ENCODE measurements around the gene QSER1.
"Not testable (repeated sequence)": the region's sequence is repeated elsewhere in the genome, so short reads cannot be mapped to it uniquely, and the experiment has no call there.

The QSER1 gene

GRCh38 chr11:32937283-32937682 is 44.7 kb downstream of the QSER1 start:
- not testable (repeated sequence) for DNase-seq

GRCh38 chr11:32939046-32939445 is 46.4 kb downstream of the QSER1 start:
- no peak for DNase-seq

DNA sequence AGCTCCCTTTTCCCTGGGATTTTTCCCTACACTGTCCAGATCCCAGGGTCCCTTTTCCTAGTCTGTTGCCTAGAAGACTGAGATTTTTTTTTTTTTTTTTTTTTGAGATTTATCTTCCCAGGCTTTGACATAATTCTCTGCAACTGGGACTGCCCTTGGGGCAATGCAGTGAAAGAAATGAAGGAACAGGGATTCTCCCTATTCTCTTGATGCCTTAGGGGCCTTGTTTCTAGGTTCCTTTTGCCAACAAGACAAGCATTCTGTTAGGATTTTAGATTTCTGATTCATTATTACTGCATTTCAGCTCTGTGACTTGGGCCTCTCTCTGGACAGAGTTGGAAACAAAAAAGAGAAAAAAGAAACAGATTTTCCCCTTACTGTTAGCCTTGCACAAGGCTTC is 47.3 kb downstream of the QSER1 start:
- no peak for DNase-seq

- no peak for DNase-seq
Measured at GRCh38 chr11:32940865-32941264, 48.3 kb downstream of the QSER1 start.

DNA sequence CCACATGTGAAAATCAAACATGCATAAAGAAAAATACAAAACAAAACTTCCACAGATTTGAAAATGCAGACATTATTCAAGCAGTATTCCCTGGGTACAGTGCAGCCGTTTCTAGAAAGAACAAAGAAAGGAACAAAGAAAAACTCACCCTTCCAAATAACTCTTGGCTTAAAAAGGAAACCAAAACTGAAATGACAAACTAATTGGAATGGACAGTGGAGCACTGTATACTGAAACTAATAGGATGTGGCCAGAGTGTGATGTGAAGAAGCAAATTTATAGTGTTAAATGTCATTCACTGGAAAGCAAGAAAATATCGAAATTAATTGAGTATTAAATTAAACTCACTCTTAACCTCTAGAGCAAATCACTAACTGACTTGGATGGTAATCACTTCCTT is 55.4 kb downstream of the QSER1 start:
- no peak for DNase-seq

DNA sequence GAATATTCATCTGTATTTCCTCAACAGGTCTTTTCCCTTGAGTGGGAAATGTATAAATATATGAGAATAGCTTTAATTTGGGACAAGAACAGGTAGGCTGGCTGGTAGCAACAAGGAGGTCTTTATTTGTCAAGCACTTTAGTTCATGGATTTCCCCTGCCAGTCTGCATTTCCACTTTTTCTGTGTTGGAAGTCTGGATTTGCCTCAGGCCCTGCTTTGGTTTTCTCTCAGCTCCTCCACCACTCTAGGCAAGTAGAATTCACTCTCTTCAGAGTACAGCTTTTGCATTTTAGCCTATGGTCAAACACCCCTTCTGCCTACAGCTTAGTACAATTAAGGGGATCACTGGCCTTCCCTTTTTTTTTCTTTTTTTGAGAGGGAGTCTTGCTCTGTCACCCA is 57.1 kb downstream of the QSER1 start:
- no peak for DNase-seq

DNA sequence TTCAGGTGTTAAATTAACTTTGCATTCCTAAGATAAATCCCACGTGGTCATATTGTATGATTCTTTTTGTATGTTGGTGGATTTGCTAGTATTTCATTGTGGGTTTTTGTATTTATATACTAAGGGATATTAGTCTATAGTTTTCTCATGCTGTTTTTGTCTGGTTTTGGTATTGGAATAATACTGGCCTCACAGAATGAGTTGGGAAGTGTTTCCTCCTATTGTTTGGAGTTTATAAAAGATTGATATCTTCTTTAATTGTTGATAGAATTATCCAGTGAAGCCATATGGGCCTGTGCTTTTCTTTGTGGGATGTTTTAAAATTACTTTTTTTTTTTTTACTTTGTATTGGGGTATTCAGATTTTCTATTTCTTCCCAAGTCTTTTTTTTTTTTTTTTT is 59.8 kb downstream of the QSER1 start:
- no peak for DNase-seq

- no peak for DNase-seq
Measured at GRCh38 chr11:32953700-32954099, 61.1 kb downstream of the QSER1 start.

- no peak for DNase-seq
Measured at GRCh38 chr11:32960553-32961164, 68.0 kb downstream of the QSER1 start.

DNA sequence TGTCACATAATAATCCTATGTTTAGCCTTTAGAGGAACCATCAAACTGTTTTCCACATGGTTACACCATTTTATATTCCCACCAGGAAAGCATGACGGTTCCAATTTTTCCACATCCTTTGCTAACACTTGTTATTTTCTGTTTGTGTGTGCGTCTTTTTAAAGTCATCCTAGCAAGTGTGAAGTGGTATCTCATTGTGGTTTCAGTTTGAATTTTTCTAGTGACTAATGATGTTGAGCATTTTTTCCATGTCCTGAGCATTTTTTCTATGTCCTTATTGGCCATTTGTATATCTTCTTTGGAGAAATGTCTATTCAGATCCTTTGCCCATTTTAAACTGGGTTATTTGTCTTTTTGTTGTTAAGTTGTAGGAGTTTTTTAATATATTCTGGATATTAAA is 69.4 kb downstream of the QSER1 start:
- no peak for DNase-seq

DNA sequence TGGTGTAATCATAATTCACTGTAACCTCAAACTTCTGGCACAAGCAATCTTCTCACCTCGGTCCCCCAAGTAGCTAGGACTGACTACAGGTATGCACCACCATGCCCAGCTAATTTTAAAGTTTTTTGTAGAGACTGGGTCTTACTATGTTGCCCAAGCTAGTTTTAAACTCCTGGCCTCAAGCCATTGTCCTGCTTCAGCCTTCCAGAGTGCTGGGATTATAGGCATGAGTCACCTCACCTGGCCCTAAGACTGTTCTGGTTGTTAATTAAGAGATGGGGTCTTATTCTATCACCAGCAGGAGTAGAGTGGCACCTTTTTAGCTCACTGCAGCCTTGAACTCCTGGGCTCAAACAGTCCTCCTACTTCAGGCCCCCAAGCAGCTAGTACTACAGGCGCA is 71.1 kb downstream of the QSER1 start:
- no peak for DNase-seq

GRCh38 chr11:32968541-32968940 is 75.9 kb downstream of the QSER1 start:
- no peak for DNase-seq

DNA sequence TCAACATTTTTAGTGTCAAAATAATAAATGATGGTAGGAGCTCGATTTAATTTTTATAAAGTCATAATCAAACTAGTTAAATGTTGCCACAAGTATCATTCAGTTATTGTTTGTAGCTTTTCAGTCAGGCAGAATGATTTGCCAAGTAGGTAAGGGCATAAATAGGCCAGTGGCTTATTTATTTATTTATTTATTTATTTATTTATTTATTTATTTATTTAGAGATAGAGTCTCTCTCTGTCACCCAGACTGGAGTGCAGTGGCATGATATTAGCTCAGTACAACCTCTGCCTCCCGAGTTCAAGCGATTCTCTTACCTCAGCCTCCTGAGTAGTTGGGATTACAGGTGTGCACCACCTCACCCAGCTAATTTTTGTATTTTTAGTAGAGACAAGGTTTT is 79.6 kb downstream of the QSER1 start:
- DNase-seq = not testable (repeated sequence)

GRCh38 chr11:32972781-32973180 is 80.2 kb downstream of the QSER1 start:
- no peak for DNase-seq

GRCh38 chr11:32982626-32983025 is 90.0 kb downstream of the QSER1 start:
- no peak for DNase-seq

DNA sequence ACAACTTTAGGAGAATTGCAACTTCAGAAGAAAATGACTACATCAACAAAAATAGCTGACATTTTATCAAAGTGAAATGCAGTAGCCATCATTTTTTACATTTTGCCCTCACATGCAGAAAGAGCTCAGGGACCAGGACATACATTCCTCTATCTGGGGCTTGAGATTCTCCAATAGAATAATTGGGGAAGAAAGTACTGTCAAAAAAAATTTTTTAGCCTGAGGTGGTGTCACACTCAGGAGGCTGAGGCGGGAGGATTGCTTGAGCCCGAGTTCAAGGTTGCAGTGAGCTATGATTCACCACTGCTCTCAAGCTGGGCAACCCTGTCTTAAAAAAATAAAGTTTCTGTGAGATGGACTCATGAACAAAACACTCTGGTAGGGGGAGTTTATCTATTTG is 90.9 kb downstream of the QSER1 start:
- DNase-seq = no peak

DNA sequence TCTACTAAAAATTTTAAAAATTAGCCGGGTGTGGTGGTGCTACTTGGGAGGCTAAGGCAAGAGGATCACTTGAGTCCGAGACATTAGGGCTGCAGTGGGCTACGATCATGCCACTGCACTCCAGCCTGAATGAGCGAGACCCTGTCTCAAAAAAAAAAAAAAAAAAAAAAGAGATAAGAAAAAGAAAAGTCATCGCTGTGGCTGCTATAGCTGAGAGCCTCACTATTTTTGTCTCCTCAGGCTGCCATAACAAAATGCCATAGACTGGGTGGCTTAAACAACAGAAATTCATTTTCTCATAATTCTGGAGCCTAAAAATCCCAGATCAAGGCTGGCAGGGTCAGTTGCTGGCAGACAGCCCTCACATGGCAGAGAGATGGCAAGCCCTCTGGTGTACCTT is 93.0 kb downstream of the QSER1 start:
- no peak for DNase-seq

GRCh38 chr11:32987851-32988250 is 95.2 kb downstream of the QSER1 start:
- no peak for DNase-seq

GRCh38 chr11:32990481-32990880 is 97.9 kb downstream of the QSER1 start:
- no peak for DNase-seq

GRCh38 chr11:32991427-32991826 is 98.8 kb downstream of the QSER1 start:
- no peak for DNase-seq

- DNase-seq = no peak
Measured at GRCh38 chr11:32991898-32992297, 99.3 kb downstream of the QSER1 start.

DNA sequence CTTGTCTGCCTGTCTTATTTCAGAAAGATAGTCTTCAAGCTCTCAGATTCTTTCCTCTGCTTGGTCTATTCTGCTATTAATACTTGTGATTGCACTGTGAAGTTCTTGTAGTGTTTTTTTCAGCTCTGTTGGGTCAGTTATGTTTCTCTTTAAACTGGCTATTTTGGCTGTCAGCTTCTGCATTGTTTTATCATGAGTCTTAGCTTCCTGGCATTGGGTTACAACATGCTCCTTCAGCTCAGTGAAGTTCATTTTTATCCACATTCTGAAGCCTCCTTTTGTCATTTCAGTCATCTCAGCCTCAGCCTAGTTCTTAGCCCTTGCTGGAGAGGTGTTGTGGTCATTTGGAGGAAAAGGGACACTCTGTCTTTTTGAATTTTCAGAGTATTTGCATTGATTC is 107.6 kb downstream of the QSER1 start:
- DNase-seq = no peak

DNA sequence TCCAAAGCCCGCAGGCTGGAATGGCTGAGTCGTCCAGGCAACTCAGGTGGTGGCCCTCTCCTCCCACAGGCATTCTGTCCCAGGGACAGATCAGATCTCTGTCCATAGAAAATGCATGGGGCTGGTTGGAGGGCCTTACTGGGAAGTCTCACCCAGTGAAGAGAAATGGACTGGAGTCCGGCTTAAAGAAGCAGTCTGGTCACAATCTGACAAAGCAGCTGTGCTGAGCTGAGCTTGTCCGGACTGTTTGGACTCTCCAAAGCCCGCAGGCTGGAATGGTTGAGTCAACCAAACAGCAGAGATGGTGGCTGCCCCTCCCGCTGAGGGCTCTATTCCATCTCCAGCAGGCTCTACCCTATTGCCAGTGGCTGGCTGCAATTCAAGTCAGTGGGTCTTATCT is 108.7 kb downstream of the QSER1 start:
- no peak for DNase-seq

- no peak for DNase-seq
Measured at GRCh38 chr11:33001751-33002542, 109.3 kb downstream of the QSER1 start.

DNA sequence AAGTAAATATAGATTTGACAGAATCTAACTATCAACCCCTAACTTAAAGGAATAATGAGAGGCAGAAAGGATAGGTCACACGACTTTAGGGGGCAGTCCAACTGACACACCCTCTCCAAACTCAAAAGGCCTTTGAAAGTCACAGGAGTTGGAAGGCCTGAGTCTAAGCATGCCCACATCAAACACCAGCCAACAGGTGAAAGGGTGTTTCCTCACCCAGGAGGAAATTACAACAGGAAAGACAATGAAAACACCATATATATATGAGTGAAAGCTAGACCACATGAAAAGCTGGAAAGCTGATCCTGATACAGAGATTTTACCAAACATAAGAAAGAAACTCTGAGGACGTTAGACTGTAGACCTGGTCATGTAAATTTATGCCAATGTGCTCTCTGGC is 112.6 kb downstream of the QSER1 start:
- DNase-seq = no peak

Measured in NCI-H1417 treated with DMSO at 0.1 percent for 48 hours (cell line).